Fibroblast of skin of scalp (primary cell): ENCODE measurements around the gene HYI.
"Not testable (repeated sequence)": the region's sequence is repeated elsewhere in the genome, so short reads cannot be mapped to it uniquely, and the experiment has no call there.

ENCODE experiments used
- DNase-seq: peaks from one replicate; pipeline ENCODE4 v3.0.0-alpha.2; 2013

The HYI gene

GRCh38 chr1:43427524-43427923 lies 26.2 kb downstream of the HYI start:
- DNase-seq: no peak

GRCh38 chr1:43426221-43426620 lies 27.5 kb downstream of the HYI start:
- DNase-seq: no peak

GRCh38 chr1:43425045-43425444 lies 28.7 kb downstream of the HYI start:
- no peak for DNase-seq

GRCh38 chr1:43423672-43424550 lies 29.8 kb downstream of the HYI start:
- no peak for DNase-seq

GRCh38 chr1:43422995-43423671 lies 30.6 kb downstream of the HYI start:
- no peak for DNase-seq

- DNase-seq: no peak
Measured at GRCh38 chr1:43421976-43422750, 31.6 kb downstream of the HYI start.

- no peak for DNase-seq
Measured at GRCh38 chr1:43421396-43421795, 32.3 kb downstream of the HYI start.

GRCh38 chr1:43420874-43421273 lies 32.9 kb downstream of the HYI start:
- no peak for DNase-seq

GRCh38 chr1:43419627-43420425 lies 33.9 kb downstream of the HYI start:
- no peak for DNase-seq

GRCh38 chr1:43418858-43419257 lies 34.9 kb downstream of the HYI start:
- no peak for DNase-seq

- no peak for DNase-seq
Measured at GRCh38 chr1:43415901-43416300, 37.8 kb downstream of the HYI start.

GRCh38 chr1:43414634-43415223 lies 39.0 kb downstream of the HYI start:
- peak; percentile 56 for DNase-seq

- DNase-seq: not testable (repeated sequence)
Measured at GRCh38 chr1:43413426-43413825, 40.3 kb downstream of the HYI start.

- no peak for DNase-seq
Measured at GRCh38 chr1:43410571-43410970, 43.2 kb downstream of the HYI start.

- DNase-seq: no peak
Measured at GRCh38 chr1:43405876-43406234, 47.9 kb downstream of the HYI start.

GRCh38 chr1:43405219-43405875 lies 48.4 kb downstream of the HYI start:
- DNase-seq: no peak

- DNase-seq: no peak
Measured at GRCh38 chr1:43404353-43404752, 49.4 kb downstream of the HYI start.

GRCh38 chr1:43402089-43402865 lies 51.5 kb downstream of the HYI start:
- DNase-seq: no peak
